Stimulated activated CD8-positive, alpha-beta memory T cell treated with anti-CD3 and anti-CD28 coated beads, Interleukin-7, amount 100 ng/mL, for 1 hour (primary cell): Measurements from ENCODE around the gene PYGL.
"Not testable (repeated sequence)": the region's sequence is repeated elsewhere in the genome, so short reads cannot be mapped to it uniquely, and the experiment has no call there.

Experiments used
- DNase-seq, 2 donors: peaks; one replicate each; pipeline ENCODE4 v3.0.0-alpha.2; 2020; ENCODE audit warnings: low read depth in 2 of 2

The PYGL gene

GRCh38 chr14:50943943-50944646 lies at the start of gene PYGL:
Gene PYGL (minus strand): TSS chr14:50944483. CDS start chr14:50944403, 80 bp downstream.
- no peak for DNase-seq

- DNase-seq = no peak
Observed at GRCh38 chr14:50985859-50986331, 41.6 kb upstream of the PYGL start.

- no peak for DNase-seq
Observed at GRCh38 chr14:50985124-50985858, 41.0 kb upstream of the PYGL start.

- DNase-seq = no peak
Observed at GRCh38 chr14:50984036-50984710, 39.9 kb upstream of the PYGL start.

- no peak for DNase-seq
Observed at GRCh38 chr14:50979941-50980850, 35.9 kb upstream of the PYGL start.

GRCh38 chr14:50978888-50979287 lies 34.6 kb upstream of the PYGL start:
- no peak for DNase-seq

- DNase-seq = no peak
Observed at GRCh38 chr14:50978529-50978871, 34.2 kb upstream of the PYGL start.

GRCh38 chr14:50977863-50978528 lies 33.7 kb upstream of the PYGL start:
- DNase-seq = no peak

GRCh38 chr14:50974118-50974517 lies 29.8 kb upstream of the PYGL start:
- no peak for DNase-seq

- DNase-seq = no peak
Observed at GRCh38 chr14:50972734-50973133, 28.5 kb upstream of the PYGL start.

GRCh38 chr14:50970886-50971781 lies 26.9 kb upstream of the PYGL start:
- no peak for DNase-seq

- DNase-seq = no peak
Observed at GRCh38 chr14:50967790-50968189, 23.5 kb upstream of the PYGL start.

- no peak for DNase-seq
Observed at GRCh38 chr14:50967103-50967502, 22.8 kb upstream of the PYGL start.

- no peak for DNase-seq
Observed at GRCh38 chr14:50964683-50965390, 20.6 kb upstream of the PYGL start.

- no peak for DNase-seq
Observed at GRCh38 chr14:50963919-50964318, 19.6 kb upstream of the PYGL start.

- DNase-seq = no peak
Observed at GRCh38 chr14:50961605-50962221, 17.4 kb upstream of the PYGL start.

GRCh38 chr14:50957296-50957695 lies 13.0 kb upstream of the PYGL start:
- no peak for DNase-seq

GRCh38 chr14:50956421-50956820 lies 12.1 kb upstream of the PYGL start:
- not testable (repeated sequence) for DNase-seq
